ENCODE measurements around the gene RAD51AP2.

RAD51AP2 gene

GRCh38 chr2:17541531-17541950, 23.3 kb upstream of the RAD51AP2 start:
- no peak for ATAC-seq
- no peak for TF ChIP-seq ZNF70 (CRISPR knock-in tag; IDR thresholded peaks at IDR 0.05)
- no peak for TF ChIP-seq CSDC2 (CRISPR knock-in tag; IDR thresholded peaks at IDR 0.05)
- TF ChIP-seq ZC3H10 (CRISPR knock-in tag; IDR thresholded peaks at IDR 0.05) = no peak
- TF ChIP-seq CREB5 (CRISPR knock-in tag; IDR thresholded peaks at IDR 0.05; ENCODE audit: low read depth) = no peak
- no peak for TF ChIP-seq TCF4 (CRISPR knock-in tag; IDR thresholded peaks at IDR 0.05; ENCODE audit: borderline replicate concordance)
- TF ChIP-seq RARB (CRISPR knock-in tag; IDR thresholded peaks at IDR 0.05) = no peak
- no peak for TF ChIP-seq GLIS3 (CRISPR knock-in tag; IDR thresholded peaks at IDR 0.05)
- TF ChIP-seq POU6F1 (CRISPR knock-in tag; IDR thresholded peaks at IDR 0.05; ENCODE audit: borderline replicate concordance, low read depth) = no peak
- TF ChIP-seq, protein P1, sequence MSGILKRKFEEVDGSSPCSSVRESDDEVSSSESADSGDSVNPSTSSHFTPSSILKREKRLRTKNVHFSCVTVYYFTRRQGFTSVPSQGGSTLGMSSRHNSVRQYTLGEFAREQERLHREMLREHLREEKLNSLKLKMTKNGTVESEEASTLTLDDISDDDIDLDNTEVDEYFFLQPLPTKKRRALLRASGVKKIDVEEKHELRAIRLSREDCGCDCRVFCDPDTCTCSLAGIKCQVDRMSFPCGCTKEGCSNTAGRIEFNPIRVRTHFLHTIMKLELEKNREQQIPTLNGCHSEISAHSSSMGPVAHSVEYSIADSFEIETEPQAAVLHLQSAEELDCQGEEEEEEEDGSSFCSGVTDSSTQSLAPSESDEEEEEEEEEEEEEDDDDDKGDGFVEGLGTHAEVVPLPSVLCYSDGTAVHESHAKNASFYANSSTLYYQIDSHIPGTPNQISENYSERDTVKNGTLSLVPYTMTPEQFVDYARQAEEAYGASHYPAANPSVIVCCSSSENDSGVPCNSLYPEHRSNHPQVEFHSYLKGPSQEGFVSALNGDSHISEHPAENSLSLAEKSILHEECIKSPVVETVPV (CRISPR knock-in tag; IDR thresholded peaks at IDR 0.05) = no peak
- TF ChIP-seq ESRRG (CRISPR knock-in tag; IDR thresholded peaks at IDR 0.05) = no peak
- TF ChIP-seq BACH2 (CRISPR knock-in tag; IDR thresholded peaks at IDR 0.05; ENCODE audit: borderline replicate concordance) = no peak
- no peak for TF ChIP-seq SNAI2 (CRISPR knock-in tag; IDR thresholded peaks at IDR 0.05)
- no peak for TF ChIP-seq OSR1 (CRISPR knock-in tag; IDR thresholded peaks at IDR 0.05)
- TF ChIP-seq ZFP30 (CRISPR knock-in tag; IDR thresholded peaks at IDR 0.05) = no peak

- TF ChIP-seq PATZ1 (CRISPR knock-in tag; IDR thresholded peaks at IDR 0.05; ENCODE audit: borderline replicate concordance) = no peak
- no peak for TF ChIP-seq TSHZ2 (CRISPR knock-in tag; IDR thresholded peaks at IDR 0.05)
- no peak for TF ChIP-seq PPARA (CRISPR knock-in tag; IDR thresholded peaks at IDR 0.05; ENCODE audit: borderline replicate concordance)
- TF ChIP-seq SNAI2 (CRISPR knock-in tag; IDR thresholded peaks at IDR 0.05) = no peak
- TF ChIP-seq ZC3H10 (CRISPR knock-in tag; IDR thresholded peaks at IDR 0.05) = no peak
- TF ChIP-seq, protein P1 (CRISPR knock-in tag; IDR thresholded peaks at IDR 0.05) = no peak
- no peak for TF ChIP-seq ARNTL (CRISPR knock-in tag; IDR thresholded peaks at IDR 0.05; ENCODE audit: borderline replicate concordance, low read depth)
- no peak for TF ChIP-seq ZFP3 (CRISPR knock-in tag; IDR thresholded peaks at IDR 0.05)
- TF ChIP-seq RARB (CRISPR knock-in tag; IDR thresholded peaks at IDR 0.05) = no peak
- TF ChIP-seq POU6F1 (CRISPR knock-in tag; IDR thresholded peaks at IDR 0.05; ENCODE audit: borderline replicate concordance, low read depth) = no peak
- TF ChIP-seq ZNF70 (CRISPR knock-in tag; IDR thresholded peaks at IDR 0.05) = no peak
- ATAC-seq = peak; percentile 15
Measured at GRCh38 chr2:17540813-17541530, 22.7 kb upstream of the RAD51AP2 start.
